B cell (primary cell): ENCODE measurements around the gene MRNIP. TPM values are rescaled to one million over a fixed set of nuclear protein-coding genes. Genes with fewer than 3 reads are reported as not detected.

Experiments used
- ATAC-seq: fragments of 200-7000 bp; cut with Tn5 transposase; one replicate; pipeline ENCODE4 v1.10.0; 2021; ENCODE audit warnings: low read depth, mild to moderate bottlenecking, moderate number of reproducible peaks, moderate library complexity
- CTCF ChIA-PET: fragments of 350-600 bp; sonication (Branson Sonifier 250); formaldehyde crosslinking; loops from one replicate; lab custom pipeline; 2021; ENCODE audit warnings: antibody characterized with exemption, inconsistent platforms; lab: Charles Lee
- POLR2A ChIA-PET: fragments of 350-600 bp; sonication (Branson Sonifier 250); formaldehyde crosslinking; loops from one replicate; lab custom pipeline; 2021; ENCODE audit warnings: antibody characterized with exemption; lab: Charles Lee
- DNase-seq: peaks from one replicate; pipeline ENCODE4 v3.0.0; 2013
- H2AFZ ChIP-seq: 2 replicates; pipeline ENCODE4 v1.6.1; 2012; ENCODE audit warnings: mild to moderate bottlenecking, low read depth, low read length; ENCODE audit not compliant: insufficient read depth, poor library complexity, severe bottlenecking
- H3K27ac ChIP-seq, 2 donors: 1 replicate in 1 of 2; 2 replicates in 1 of 2; pipeline ENCODE4 v1.5.1; 2012 to 2013; ENCODE audit warnings: low read length in 2 of 2, mild to moderate bottlenecking in 2 of 2, moderate library complexity in 1 of 2
- H3K27me3 ChIP-seq, 4 experiments: fragments of 200-600 bp in 1 of 4; sonication (generic) in 1 of 4; replicated peaks in 1 of 4; 1 replicate in 2 of 4; 2 replicates in 2 of 4; pipeline versions ENCODE4 v1.6.1 to v1.7.0; 2013 to 2016; ENCODE audit warnings: low read length in 3 of 4, mild to moderate bottlenecking in 2 of 4, mixed read lengths in 1 of 4, moderate library complexity in 1 of 4; ENCODE audit not compliant: insufficient read depth in 4 of 4, control insufficient read depth in 3 of 4; ENCODE audit errors: control extremely low read depth in 1 of 4
- H3K36me3 ChIP-seq, 2 experiments: replicated peaks in 1 of 2; 1 replicate in 1 of 2; 2 replicates in 1 of 2; pipeline versions ENCODE4 v1.6.1 to v1.7.1; 2013; ENCODE audit warnings: low read length in 1 of 2; ENCODE audit not compliant: insufficient read depth in 2 of 2, control insufficient read depth in 1 of 2; ENCODE audit errors: control extremely low read depth in 1 of 2, extremely low read depth in 1 of 2
- H3K4me1 ChIP-seq, 2 donors: fragments of 200-600 bp in 1 of 2; sonication (generic) in 1 of 2; 1 replicate in 1 of 2; 2 replicates in 1 of 2; pipeline versions ENCODE4 v1.5.1 to v1.6.1; 2013 to 2017; ENCODE audit warnings: low read length in 2 of 2; ENCODE audit not compliant: control insufficient read depth in 2 of 2, insufficient read depth in 2 of 2
- H3K4me2 ChIP-seq: replicated peaks from 2 replicates; pipeline ENCODE3; 2012; ENCODE audit warnings: mild to moderate bottlenecking, low read depth, low read length; ENCODE audit not compliant: poor library complexity, severe bottlenecking
- H3K4me3 ChIP-seq, 5 experiments: fragments of 200-600 bp in 1 of 5; sonication (generic) in 1 of 5; 1 replicate in 3 of 5; 2 replicates in 2 of 5; pipeline versions ENCODE4 v1.5.1 to v1.7.0; 2011 to 2016; ENCODE audit warnings: low read length in 4 of 5, mild to moderate bottlenecking in 4 of 5, low read depth in 2 of 5, control low read depth in 1 of 5, moderate library complexity in 1 of 5; ENCODE audit not compliant: insufficient read depth in 1 of 5; ENCODE audit errors: control extremely low read depth in 1 of 5, extremely low read depth in 1 of 5
- H3K79me2 ChIP-seq: fragments of 200-600 bp; sonication (generic); one replicate; pipeline ENCODE4 v1.6.0; 2016; ENCODE audit warnings: low read length; ENCODE audit not compliant: control insufficient read depth, insufficient read depth
- H3K9ac ChIP-seq: fragments of 200-600 bp; sonication (generic); 2 replicates; pipeline ENCODE4 v1.6.1; 2017; ENCODE audit warnings: mild to moderate bottlenecking, low read length, moderate library complexity
- H3K9me3 ChIP-seq, 3 donors: one replicate each; pipeline versions ENCODE4 v1.6.1 to v1.7.1; 2013; ENCODE audit warnings: low read length in 2 of 3; ENCODE audit not compliant: control insufficient read depth in 2 of 3, insufficient read depth in 1 of 3; ENCODE audit errors: control extremely low read depth in 1 of 3
- H4K20me1 ChIP-seq: 2 replicates; pipeline ENCODE4 v1.6.0; 2012; ENCODE audit warnings: mild to moderate bottlenecking, low read length; ENCODE audit not compliant: insufficient read depth, control insufficient read depth, poor library complexity, severe bottlenecking
- H3K27ac Mint-ChIP-seq: one replicate; pipeline ENCODE4 v1.8.0; 2021; ENCODE audit warnings: mixed read lengths
- H3K27me3 Mint-ChIP-seq: one replicate; pipeline ENCODE4 v1.8.0; 2021; ENCODE audit warnings: mixed read lengths
- H3K4me1 Mint-ChIP-seq: one replicate; pipeline ENCODE4 v1.8.0; 2021; ENCODE audit warnings: mixed read lengths
- H3K4me3 Mint-ChIP-seq: one replicate; pipeline ENCODE4 v1.8.0; 2021; ENCODE audit warnings: mixed read lengths
- H3K9me3 Mint-ChIP-seq: one replicate; pipeline ENCODE4 v1.8.0; 2022; ENCODE audit warnings: mixed read lengths; ENCODE audit not compliant: insufficient read depth
- CTCF ChIP-seq: fragments of 200-600 bp; IDR thresholded peaks from one replicate; pipeline ENCODE4 v1.8.0; 2022; ENCODE audit warnings: antibody characterized with exemption, mild to moderate bottlenecking
- EZH2 ChIP-seq: IDR thresholded peaks from 2 replicates; pipeline ENCODE4 v1.6.1; 2012; ENCODE audit warnings: borderline replicate concordance, low read depth, mild to moderate bottlenecking, moderate library complexity, low read length; ENCODE audit not compliant: insufficient read depth, poor library complexity, severe bottlenecking
- WGBS: methylation state at CpG from one replicate; pipeline ENCODE4 v1.1.5; 2013; ENCODE audit warnings: missing lambda C conversion rate; ENCODE audit not compliant: insufficient coverage; 5-methylcytosine and 5-hydroxymethylcytosine counted together
- intact Hi-C: fragments of 100-400 bp; cut with micrococcal nuclease; formaldehyde crosslinking; loops from one replicate; pipeline ENCODE4 v1.10.0; 2022
- polyA plus RNA-seq: library from polyadenylated mRNA; depleted of rRNA; stranded (reverse); fragments of >200 nt; gene quantifications from 2 replicates; pipeline ENCODE4 v1.2.3, GENCODE V29; 2012
- total RNA-seq, 2 donors: library from RNA; stranded (reverse); fragments of 120-200 nt in 1 of 2; gene quantifications; 1 replicate in 1 of 2; 2 replicates in 1 of 2; pipeline versions ENCODE4 v1.2.3 to v1.2.4, GENCODE V29; 2013 to 2022

Gene MRNIP
- total and polyA plus RNA-seq, 2 donors (not counting 1 experiment from before 2014, with no cell fraction given): 152 to 178 TPM

GRCh38 chr5:179906795-179907555 lies 48.4 kb upstream of the MRNIP start:
- Histone ChIP-seq H3K27ac (no peak overlapping the region), H3K9me3 (no peaks in the 10 kb centered on the region), H3K9ac (peak overlapping the region; percentile 53), H3K4me2 (peak overlapping the region; percentile 91), H3K79me2 (peaks cover 32% of the 10 kb centered on the region), H3K27me3 (no peaks in the 10 kb centered on the region), H4K20me1 (peaks cover 23% of the 10 kb centered on the region), H3K4me1 (peaks cover 13 to 24% of the 10 kb centered on the region in 2 donors), H2AFZ (peak overlapping the region; percentile 50), H3K36me3 (peaks cover 2 to 18% of the 10 kb centered on the region in 2 experiments), H3K4me3 (peak overlapping the region; percentile 40 to 59 (median 47))
- peak overlapping the region; percentile 90 for H3K4me3 Mint-ChIP-seq
- ATAC-seq: no peak
- intact Hi-C loops: loop anchor here (1.0 to 10.0 kb wide), 3 partner anchors 104 to 212 kb away; partner anchors contain the start of genes CANX and MAML1
- WGBS: 17% methylated on average over 48 of the region's 50 CpGs
- POLR2A ChIA-PET: interaction anchor here (1.1 to 1.6 kb wide), 2 partner anchors 87 to 105 kb away, joined by 3 to 6 read pairs; partner anchors contain the start of gene SQSTM1
- peak overlapping the region; percentile 85 for H3K27ac Mint-ChIP-seq
- CTCF ChIA-PET: interaction anchor here (0.7 to 4.4 kb wide), 7 partner anchors 9 to 144 kb away, joined by 3 to 21 read pairs (median 9); no protein-coding TSS in a partner anchor
- H3K4me1 Mint-ChIP-seq: peaks cover 19% of the 10 kb centered on the region
- peak; percentile 53 for DNase-seq
- H3K27me3 Mint-ChIP-seq: no peaks in the 10 kb centered on the region
- no peaks in the 10 kb centered on the region for H3K9me3 Mint-ChIP-seq
- TF ChIP-seq EZH2 (no peak), CTCF (no peak)
